ENCODE measurements around the gene F13A1.

GRCh38 chr6:6227896-6228295, 92.6 kb downstream of the F13A1 start:
- TF ChIP-seq GATA1 (IDR thresholded peaks at IDR 0.05; ENCODE audit: low read depth, low read length): no peak
- TF ChIP-seq POLR2A (IDR thresholded peaks at IDR 0.05; ENCODE audit: low read length): no peak
